ENCODE measurements around the gene TLR9.
"Not testable (repeated sequence)": the region's sequence is repeated elsewhere in the genome, so short reads cannot be mapped to it uniquely, and the experiment has no call there.

The TLR9 gene, protein sequence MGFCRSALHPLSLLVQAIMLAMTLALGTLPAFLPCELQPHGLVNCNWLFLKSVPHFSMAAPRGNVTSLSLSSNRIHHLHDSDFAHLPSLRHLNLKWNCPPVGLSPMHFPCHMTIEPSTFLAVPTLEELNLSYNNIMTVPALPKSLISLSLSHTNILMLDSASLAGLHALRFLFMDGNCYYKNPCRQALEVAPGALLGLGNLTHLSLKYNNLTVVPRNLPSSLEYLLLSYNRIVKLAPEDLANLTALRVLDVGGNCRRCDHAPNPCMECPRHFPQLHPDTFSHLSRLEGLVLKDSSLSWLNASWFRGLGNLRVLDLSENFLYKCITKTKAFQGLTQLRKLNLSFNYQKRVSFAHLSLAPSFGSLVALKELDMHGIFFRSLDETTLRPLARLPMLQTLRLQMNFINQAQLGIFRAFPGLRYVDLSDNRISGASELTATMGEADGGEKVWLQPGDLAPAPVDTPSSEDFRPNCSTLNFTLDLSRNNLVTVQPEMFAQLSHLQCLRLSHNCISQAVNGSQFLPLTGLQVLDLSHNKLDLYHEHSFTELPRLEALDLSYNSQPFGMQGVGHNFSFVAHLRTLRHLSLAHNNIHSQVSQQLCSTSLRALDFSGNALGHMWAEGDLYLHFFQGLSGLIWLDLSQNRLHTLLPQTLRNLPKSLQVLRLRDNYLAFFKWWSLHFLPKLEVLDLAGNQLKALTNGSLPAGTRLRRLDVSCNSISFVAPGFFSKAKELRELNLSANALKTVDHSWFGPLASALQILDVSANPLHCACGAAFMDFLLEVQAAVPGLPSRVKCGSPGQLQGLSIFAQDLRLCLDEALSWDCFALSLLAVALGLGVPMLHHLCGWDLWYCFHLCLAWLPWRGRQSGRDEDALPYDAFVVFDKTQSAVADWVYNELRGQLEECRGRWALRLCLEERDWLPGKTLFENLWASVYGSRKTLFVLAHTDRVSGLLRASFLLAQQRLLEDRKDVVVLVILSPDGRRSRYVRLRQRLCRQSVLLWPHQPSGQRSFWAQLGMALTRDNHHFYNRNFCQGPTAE

DNA sequence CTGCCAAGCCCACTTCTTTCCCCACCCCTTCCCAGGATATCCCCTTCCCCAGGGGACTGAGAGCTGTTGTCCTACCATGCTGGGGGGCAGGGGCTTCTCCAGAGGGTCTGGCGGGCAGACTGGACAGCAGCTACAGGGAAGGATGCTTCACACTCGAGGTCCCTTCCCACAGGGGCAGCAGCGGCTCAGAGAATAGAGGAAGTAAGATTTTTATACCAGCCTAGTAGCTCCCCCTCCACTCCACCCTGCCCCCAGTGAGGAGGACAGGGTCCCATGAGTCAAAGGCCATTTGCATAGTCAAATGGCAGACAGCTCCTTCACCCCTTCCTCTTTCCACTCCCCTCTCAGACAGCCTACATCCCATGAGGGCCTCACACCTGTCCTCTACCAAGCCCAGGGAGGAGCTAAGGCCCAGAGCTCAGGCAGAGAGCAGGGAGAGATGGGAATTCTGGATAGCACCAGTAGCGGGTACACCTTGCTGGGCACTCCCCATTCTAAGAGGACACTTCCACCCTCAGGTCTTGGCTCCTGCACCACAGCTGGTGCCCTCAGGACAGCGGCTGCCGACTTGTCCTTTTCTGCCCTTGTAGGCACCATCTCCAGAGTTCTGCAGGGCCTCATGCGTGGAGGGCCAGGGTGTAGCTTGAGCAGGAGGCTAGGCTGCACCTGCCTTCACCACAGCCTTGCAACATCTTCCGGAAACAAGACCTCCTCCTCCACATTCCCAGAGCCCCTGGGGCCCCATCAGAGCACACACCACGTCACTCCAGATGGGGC is at the start of gene TLR9:
TLR9 (minus strand) TSS at position 194 of the 777 bp plus-strand sequence; CDS start at position 78, 116 bp downstream.
- peak; percentile 78 for DNase-seq

DNA sequence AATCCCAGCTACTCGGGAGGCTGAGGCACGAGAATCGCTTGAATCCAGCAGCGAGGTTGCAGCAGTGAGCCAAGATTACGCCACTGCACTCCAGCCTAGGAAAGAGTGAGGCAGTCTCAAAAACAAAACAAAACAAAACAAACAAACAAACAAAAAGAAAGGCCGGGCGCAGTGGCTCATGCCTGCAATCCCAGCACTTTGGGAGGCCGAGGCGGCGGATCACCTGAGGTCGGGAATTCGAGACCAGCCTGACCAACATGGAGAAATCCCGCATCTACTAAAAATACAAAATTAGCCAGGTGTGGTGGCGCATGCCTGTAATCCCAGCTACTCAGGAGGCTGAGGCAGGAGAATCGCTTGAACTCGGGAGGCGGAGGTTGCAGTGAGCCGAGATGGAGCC is 49.3 kb upstream of the TLR9 start:
- not testable (repeated sequence) for DNase-seq

DNA sequence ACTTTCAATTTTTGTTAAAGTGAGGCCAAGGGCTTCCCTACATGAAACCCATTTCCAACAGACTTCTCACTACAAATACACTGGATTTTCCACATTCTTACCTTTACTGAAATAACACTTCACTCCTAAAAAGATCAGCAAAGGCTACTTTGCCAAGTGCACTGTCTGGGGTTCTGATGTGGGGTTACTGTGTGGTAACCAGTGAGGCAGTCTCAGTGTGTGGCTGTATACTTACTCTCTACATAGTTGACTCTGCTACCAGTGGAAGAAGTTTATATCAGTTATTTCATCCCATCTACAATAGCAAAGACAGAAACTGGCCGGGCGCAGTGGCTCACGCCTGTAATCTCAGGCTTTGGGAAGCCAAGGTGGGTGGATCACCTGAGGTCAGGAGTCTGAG is 47.4 kb upstream of the TLR9 start:
- no peak for DNase-seq

- not testable (repeated sequence) for DNase-seq
Measured at GRCh38 chr3:52272172-52272571, 46.7 kb upstream of the TLR9 start.

DNA sequence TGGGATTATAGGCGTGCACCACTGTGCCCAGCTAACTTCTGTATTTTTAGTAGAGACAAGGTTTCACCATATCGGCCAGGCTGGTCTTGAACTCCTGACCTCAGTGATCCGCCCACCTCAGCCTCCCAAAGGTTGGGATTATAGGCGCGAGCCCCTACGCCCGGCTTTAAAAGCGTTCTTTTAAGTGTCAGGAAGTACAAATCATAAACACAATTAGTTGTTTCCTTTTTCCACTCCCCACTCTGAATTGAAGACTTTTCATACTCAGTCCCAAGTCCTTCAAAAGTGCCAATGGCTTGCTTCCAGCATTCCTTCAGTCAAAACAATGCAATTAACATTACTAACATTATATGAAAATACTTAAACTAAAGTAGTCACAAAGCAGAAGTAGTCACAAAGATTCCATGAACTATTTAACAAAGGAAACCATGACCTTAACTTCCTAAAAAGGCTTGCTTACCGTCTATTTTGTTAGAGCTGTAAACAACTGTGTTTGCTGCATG is 44.9 kb upstream of the TLR9 start:
- peak in 1 of 2 experiments; percentile 11 for DNase-seq

DNA sequence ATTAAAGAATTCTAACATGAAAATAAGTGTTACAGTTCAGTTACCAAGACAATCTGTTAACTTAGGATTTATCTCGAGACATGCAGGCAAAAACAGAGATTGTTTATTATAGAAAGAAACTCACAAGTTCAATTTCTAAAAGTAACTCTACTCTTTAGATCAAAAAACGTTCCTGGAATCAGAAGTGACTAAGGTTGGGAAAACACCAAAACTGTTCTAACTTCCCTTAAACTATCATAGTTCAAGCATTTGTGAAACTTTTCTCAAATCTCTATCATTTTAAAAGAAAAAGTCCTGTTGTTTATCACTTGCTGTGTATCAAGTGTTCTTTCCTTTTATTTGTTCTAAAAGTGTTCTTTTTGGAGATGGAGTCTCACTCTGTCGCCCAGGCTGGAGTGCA is 44.3 kb upstream of the TLR9 start:
- no peak for DNase-seq

GRCh38 chr3:52268036-52268435 is 42.6 kb upstream of the TLR9 start:
- DNase-seq, result no peak

GRCh38 chr3:52265387-52265786 is 39.9 kb upstream of the TLR9 start:
- no peak for DNase-seq

- DNase-seq, result no peak
Measured at GRCh38 chr3:52262447-52262846, 37.0 kb upstream of the TLR9 start.

DNA sequence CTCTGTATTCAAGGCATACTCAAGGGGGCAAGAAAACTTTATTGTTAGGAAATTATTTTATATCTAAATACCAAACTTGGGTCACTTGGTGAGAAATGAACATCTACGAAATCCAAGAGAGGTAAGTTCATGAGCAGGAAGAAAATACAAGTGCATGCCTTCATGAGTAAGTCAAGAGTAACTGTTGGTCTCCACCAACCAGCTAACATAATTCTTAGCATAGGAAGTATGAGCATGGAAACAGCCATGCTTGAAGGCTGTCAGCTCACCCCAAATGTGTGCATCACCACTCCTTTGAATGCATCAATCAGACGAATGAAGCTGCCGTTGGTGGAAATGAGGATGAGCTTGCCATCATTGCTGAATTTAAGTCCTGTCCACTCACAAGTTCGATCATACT is 34.0 kb upstream of the TLR9 start:
- DNase-seq, result no peak

DNA sequence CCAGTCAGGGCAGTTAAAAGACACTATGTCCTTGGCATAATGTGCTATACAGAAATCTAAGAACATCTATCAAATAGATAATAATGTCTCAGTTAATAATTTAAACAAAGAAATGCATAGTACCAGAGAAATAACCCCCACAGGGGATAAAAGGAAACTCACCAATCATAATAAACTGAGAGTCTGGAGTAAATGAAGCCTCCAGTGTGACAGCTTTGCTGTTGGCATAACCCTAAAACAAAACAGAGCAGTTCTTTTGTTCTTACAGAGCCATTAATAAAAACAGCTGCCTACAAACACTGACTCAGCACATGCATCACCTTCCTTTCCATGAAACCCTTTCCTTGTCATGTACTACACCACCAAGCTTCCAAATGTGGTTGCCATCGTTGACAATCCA is 33.6 kb upstream of the TLR9 start:
- no peak for DNase-seq

- DNase-seq, result no peak
Measured at GRCh38 chr3:52257911-52258310, 32.5 kb upstream of the TLR9 start.

DNA sequence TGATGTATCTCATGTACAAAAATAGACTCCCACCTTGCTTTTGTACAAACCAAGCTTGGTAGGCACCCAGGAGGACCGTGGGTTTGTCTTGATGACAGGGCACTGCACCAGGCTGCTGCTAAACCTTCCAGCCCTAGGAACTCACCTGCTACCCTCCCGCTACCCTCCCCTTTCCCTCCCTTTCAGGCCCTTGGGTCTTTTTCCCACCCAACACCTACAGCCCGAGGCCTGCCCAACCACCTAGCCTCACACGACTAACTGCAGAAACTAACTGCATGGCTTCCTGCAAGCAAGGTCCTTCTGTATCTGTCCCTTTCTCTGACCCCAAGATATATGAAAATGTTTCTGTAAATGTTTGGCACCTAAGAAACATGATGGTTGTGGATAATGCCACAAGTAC is 31.2 kb upstream of the TLR9 start:
- no peak for DNase-seq

DNA sequence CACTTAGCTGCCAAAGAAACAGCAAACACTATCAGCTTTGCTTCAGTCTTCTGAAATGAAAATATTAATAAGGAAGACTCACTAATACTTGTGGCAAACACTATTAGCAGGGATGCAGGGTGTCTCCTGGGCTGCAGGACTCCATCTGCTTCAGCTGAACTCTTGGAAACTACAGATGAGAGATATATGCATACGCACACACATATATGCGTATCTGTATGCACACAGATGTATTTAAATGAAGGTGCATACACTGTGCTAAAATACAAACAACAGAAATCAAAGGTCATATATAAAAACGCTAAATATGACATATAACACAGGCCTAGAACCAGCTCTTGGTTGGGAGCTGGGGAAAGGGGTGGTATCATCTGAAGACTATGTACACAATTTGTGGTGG is 30.7 kb upstream of the TLR9 start:
- no peak for DNase-seq

GRCh38 chr3:52254608-52255007 is 29.2 kb upstream of the TLR9 start:
- DNase-seq, result no peak

DNA sequence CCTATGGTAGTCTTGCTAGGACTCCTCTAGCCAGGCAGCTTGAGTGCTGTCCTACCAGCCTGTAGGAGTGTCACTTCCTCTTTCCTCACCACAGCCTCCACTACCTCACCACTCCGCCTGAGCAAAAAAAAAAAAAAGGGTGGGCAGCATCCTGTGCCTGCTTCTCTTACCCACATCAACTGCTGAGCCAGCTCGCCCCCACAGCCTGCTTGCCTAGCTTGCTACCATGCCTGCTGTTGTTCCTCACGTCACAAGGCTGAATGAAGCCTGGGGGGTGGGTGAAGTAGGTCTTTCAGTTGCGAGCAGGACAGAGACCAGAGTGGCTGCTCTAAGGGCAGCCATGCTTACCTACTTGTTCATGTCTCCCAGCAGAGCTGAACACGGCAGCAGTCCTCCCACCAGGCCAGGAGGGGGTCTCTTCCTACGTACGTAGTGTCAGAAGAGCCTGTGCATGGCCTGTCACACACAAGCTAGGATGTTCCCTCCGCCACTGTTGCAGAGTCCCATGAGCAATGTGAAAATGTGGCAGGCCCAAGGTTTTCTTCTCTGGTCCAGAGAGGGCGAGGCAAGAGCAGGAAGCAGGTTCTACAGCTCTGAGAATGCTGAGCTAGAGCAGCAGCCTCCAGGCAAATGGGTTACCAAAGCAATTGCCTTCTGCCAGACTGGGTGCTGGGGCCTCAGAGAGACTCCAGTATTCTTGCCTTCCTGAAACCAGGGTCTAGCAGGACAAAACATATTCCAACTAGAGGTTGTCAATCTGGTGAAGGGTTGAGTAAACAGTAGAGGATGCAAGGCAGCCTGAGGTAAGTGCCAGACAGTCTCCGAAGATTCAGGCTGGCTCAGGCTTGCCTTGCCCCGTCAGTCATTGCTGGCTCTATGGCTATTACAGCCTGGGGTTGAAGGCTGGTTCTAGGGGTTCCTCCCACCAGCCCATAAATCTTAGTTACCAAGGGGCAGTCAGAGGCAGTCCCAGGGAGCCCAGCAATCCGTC is 28.2 kb upstream of the TLR9 start:
- peak; percentile 98 to 99 for DNase-seq

- no peak for DNase-seq
Measured at GRCh38 chr3:52250122-52250521, 24.7 kb upstream of the TLR9 start.

GRCh38 chr3:52249683-52250082 is 24.2 kb upstream of the TLR9 start:
- no peak for DNase-seq

GRCh38 chr3:52248816-52249547 is 23.5 kb upstream of the TLR9 start:
- DNase-seq, result no peak

GRCh38 chr3:52248165-52248541 is 22.7 kb upstream of the TLR9 start:
- no peak for DNase-seq

Measured in AML-193 (cell line).